Endothelial cell of umbilical vein (primary cell): ENCODE measurements around the gene SCN4A. TPM values are rescaled to one million over a fixed set of nuclear protein-coding genes. Genes with fewer than 3 reads are reported as not detected.
"Not testable (repeated sequence)": the region's sequence is repeated elsewhere in the genome, so short reads cannot be mapped to it uniquely, and the experiment has no call there.

Experiments
- BruUV-seq: library from RNA; stranded (reverse); fragments of 400-500 nt; replicated peaks from 2 replicates; lab custom pipeline; 2021; lab: Mats Ljungman, UMichigan
- CTCF ChIA-PET: fragments of 300-600, 350-600 bp; sonication (Branson Sonifier 250); formaldehyde crosslinking; loops from one replicate; lab custom pipeline; 2021; ENCODE audit warnings: antibody characterized with exemption, inconsistent platforms; lab: Charles Lee
- POLR2A ChIA-PET: fragments of 300-600, 350-600 bp; sonication (Branson Sonifier 250); formaldehyde crosslinking; loops from one replicate; lab custom pipeline; 2021; ENCODE audit warnings: antibody characterized with exemption, inconsistent platforms; lab: Charles Lee
- DNase-seq: peaks from one replicate; pipeline ENCODE4 v3.0.0-alpha.2; 2011; ENCODE audit warnings: low read depth, low spot score
- FAIRE-seq: peaks from 2 replicates; lab custom pipeline; 2011; peaks lifted over from hg19 to GRCh38; lab: Jason Lieb, UNC
- H2AFZ ChIP-seq: 2 replicates; pipeline ENCODE4 v1.6.0; 2012; ENCODE audit warnings: low read depth, low read length, control low read depth, inconsistent platforms
- H3K27ac ChIP-seq: 2 replicates; pipeline ENCODE4 v1.5.1; 2011; ENCODE audit warnings: low read depth, mild to moderate bottlenecking, control low read depth, low read length, moderate library complexity; ENCODE audit not compliant: insufficient read depth
- H3K27me3 ChIP-seq, 2 experiments: 2 replicates each; pipeline versions ENCODE4 v1.6.0 to v1.6.1; 2011; ENCODE audit warnings: low read length in 2 of 2, mixed read lengths in 1 of 2; ENCODE audit not compliant: control insufficient read depth in 2 of 2, insufficient read depth in 2 of 2
- H3K36me3 ChIP-seq, 2 experiments: 2 replicates in 1 of 2; 3 replicates in 1 of 2; pipeline ENCODE4 v1.5.1; 2011; ENCODE audit warnings: low read length in 2 of 2, mild to moderate bottlenecking in 1 of 2, moderate library complexity in 1 of 2; ENCODE audit not compliant: control insufficient read depth in 2 of 2, insufficient read depth in 2 of 2; ENCODE audit errors: extremely low read depth in 1 of 2
- H3K4me1 ChIP-seq: 3 replicates; pipeline ENCODE4 v1.5.1; 2011; ENCODE audit warnings: mild to moderate bottlenecking, low read length; ENCODE audit not compliant: control insufficient read depth, insufficient read depth; ENCODE audit errors: extremely low read depth
- H3K4me2 ChIP-seq: 2 replicates; pipeline ENCODE4 v1.6.1; 2011; ENCODE audit warnings: low read length, control low read depth, mixed read lengths; ENCODE audit not compliant: insufficient read depth
- H3K4me3 ChIP-seq, 3 experiments: fragments of 200-600 bp in 1 of 3; sonication (generic), shearing (Covaris generic) in 1 of 3; replicated peaks in 1 of 3; 2 replicates each; pipeline ENCODE4 v1.5.1; 2011 to 2016; ENCODE audit warnings: control low read depth in 3 of 3, low read length in 3 of 3, mild to moderate bottlenecking in 2 of 3, inconsistent platforms in 1 of 3, low read depth in 1 of 3, moderate library complexity in 1 of 3; ENCODE audit not compliant: insufficient read depth in 1 of 3
- H3K79me2 ChIP-seq: 2 replicates; pipeline ENCODE4 v1.6.0; 2012; ENCODE audit warnings: low read length, inconsistent platforms; ENCODE audit not compliant: control insufficient read depth, insufficient read depth
- H3K9ac ChIP-seq: replicated peaks from 2 replicates; pipeline ENCODE3; 2011; ENCODE audit warnings: low read length, control low read depth; ENCODE audit not compliant: insufficient read depth; ENCODE audit errors: extremely low read depth
- H3K9me1 ChIP-seq: replicated peaks from 3 replicates; pipeline ENCODE4 v1.6.0; 2011; ENCODE audit warnings: mild to moderate bottlenecking, low read length; ENCODE audit not compliant: control insufficient read depth, insufficient read depth; ENCODE audit errors: extremely low read depth
- H3K9me3 ChIP-seq: replicated peaks from 2 replicates; pipeline ENCODE4 v1.5.1; 2012; ENCODE audit warnings: low read length, inconsistent platforms; ENCODE audit not compliant: control insufficient read depth, insufficient read depth
- H4K20me1 ChIP-seq: replicated peaks from 2 replicates; pipeline ENCODE3; 2011; ENCODE audit warnings: mild to moderate bottlenecking, low read length; ENCODE audit not compliant: control insufficient read depth, insufficient read depth; ENCODE audit errors: extremely low read depth
- dilution Hi-C: fragments of 300-500 bp; cut with MboI; formaldehyde crosslinking; loops from one replicate; pipeline ENCODE4 v1.15.0; 2019; ENCODE audit warnings: low sequenced_read_pairs; ENCODE audit not compliant: extremely low pct_ligation_motif_present
- intact Hi-C: fragments of 100-400 bp; cut with micrococcal nuclease; formaldehyde crosslinking; loops from one replicate; pipeline ENCODE4 v1.10.0; 2022
- polyA plus RNA-seq, 4 experiments: library from polyadenylated mRNA; depleted of rRNA in 3 of 4; stranded (reverse) in 3 of 4; unstranded in 1 of 4; fragments of >200 nt; gene quantifications; 2 replicates each; pipeline versions ENCODE4 v1.2.1 to v1.2.3, GENCODE V29; 2011 to 2012; ENCODE audit warnings: missing spikeins in 1 of 4
- total RNA-seq: library from RNA; stranded (reverse); gene quantifications from 2 replicates; pipeline ENCODE4 v1.2.3, GENCODE V29; 2021

The SCN4A gene
- total and polyA plus RNA-seq, 2 donors (not counting 3 experiments of a cell fraction or from before 2014, with no cell fraction given): 0.01 to 0.40 TPM

DNA sequence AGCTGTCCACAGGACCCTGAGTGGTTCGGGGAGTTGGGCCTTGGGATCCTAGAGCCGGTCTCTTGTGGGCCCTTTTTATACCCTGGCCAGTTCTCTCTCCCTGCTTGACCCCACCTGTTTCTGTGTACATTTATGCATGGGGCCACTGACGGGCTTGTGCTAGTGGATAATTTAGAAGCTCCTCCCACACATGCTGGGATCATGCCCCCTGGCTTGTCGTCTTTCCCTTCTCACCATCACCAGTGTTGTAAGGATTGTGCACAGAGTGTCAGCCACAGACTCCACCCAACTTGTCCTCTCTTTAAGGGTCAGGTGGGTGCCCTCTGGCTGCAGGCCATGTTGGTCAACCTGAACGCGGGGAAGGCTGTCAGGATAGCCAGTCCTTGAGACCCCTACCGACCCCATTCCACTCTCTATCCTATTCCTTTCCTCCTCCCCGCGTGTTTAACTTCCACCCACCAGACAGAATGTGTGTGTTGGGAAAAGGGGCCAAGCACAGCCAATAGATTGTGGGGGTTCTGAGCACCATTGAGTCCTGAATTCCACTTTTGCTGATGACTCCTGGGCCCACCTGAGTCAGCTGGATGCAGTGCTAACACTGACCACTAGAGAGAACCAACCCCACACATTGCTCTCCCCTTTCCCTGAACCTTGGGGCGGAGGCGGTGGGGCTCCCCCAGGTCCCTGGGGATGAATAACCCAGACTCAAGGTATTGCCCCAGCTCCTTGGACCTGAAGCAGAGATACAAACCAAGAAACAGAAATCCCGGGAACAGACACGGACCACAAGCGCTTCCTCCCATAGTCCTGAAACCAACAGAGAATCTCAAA lies 76.0 kb downstream of the SCN4A start, which contains the start of gene CSH1:
Gene CSH1, minus strand, starts transcription at position 51 of the 831 bp plus-strand sequence. CDS start 63 bp downstream, outside the sequence.
- FAIRE-seq: not testable (repeated sequence)

GRCh38 chr17:63894821-63895220 lies 77.9 kb downstream of the SCN4A start:
- BruUV-seq, H3K79me2 ChIP-seq, DNase-seq, intact Hi-C loops, H3K4me3 ChIP-seq, H3K9me1 ChIP-seq, H3K4me1 ChIP-seq, H3K9me3 ChIP-seq, H4K20me1 ChIP-seq, H3K4me2 ChIP-seq, CTCF ChIA-PET, H3K36me3 ChIP-seq, H2AFZ ChIP-seq, H3K9ac ChIP-seq, POLR2A ChIA-PET, FAIRE-seq, dilution Hi-C loops, H3K27ac ChIP-seq: not testable (repeated sequence)
- peaks cover 6 to 11% of the 10 kb centered on the region in 2 experiments for H3K27me3 ChIP-seq

More for the DNA sequence above, 76.0 kb downstream of the SCN4A start, which contains the start of gene CSH1:
- H4K20me1 ChIP-seq, H2AFZ ChIP-seq, H3K27ac ChIP-seq, BruUV-seq, H3K36me3 ChIP-seq, H3K4me1 ChIP-seq, H3K79me2 ChIP-seq, POLR2A ChIA-PET, H3K9ac ChIP-seq, H3K9me3 ChIP-seq, H3K4me2 ChIP-seq, DNase-seq, H3K4me3 ChIP-seq, dilution Hi-C loops, H3K9me1 ChIP-seq, intact Hi-C loops, CTCF ChIA-PET: not testable (repeated sequence)
- peaks cover 9 to 11% of the 10 kb centered on the region in 2 experiments for H3K27me3 ChIP-seq

DNA sequence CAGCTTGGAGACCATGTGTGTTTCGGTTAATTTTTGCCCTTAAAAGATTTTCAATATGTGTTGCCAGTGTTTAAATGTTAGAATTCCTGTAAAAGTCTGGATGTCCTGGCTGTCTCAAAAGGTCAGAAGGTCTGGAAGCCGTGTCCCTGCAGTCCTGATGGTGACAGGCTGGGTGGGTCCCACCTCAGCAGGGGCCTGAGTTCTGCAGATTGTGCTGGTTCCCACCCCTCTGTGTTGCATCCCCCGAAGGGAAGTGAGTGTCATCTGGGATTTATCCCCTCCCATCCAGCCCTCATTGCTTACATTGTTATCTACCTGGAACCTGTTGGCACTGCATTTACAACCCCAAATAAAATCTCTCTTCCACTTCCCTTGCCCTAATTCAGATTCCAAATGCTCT lies 78.7 kb downstream of the SCN4A start:
- H2AFZ ChIP-seq, H3K4me1 ChIP-seq, H3K4me3 ChIP-seq, intact Hi-C loops, H3K9me3 ChIP-seq, H3K9me1 ChIP-seq, H3K27ac ChIP-seq, FAIRE-seq, H3K79me2 ChIP-seq, POLR2A ChIA-PET, H4K20me1 ChIP-seq, DNase-seq, dilution Hi-C loops, H3K27me3 ChIP-seq, H3K4me2 ChIP-seq, BruUV-seq, H3K36me3 ChIP-seq, H3K9ac ChIP-seq: not testable (repeated sequence)
- CTCF ChIA-PET: interaction anchor here (2.1 kb wide), 1 partner anchor 14 kb away, joined by 5 read pairs; no protein-coding TSS in a partner anchor
